ENCODE results near the gene CCDC90B. TPM values are rescaled to one million over a fixed set of nuclear protein-coding genes. Genes with fewer than 3 reads are reported as not detected.

CCDC90B gene
- total and polyA plus RNA-seq, 7 experiments from 2014 or later: 19.1 to 60.2 (median 38.1) TPM

GRCh38 chr11:83292709-83293456 lies 6.7 kb upstream of the CCDC90B start:
- H3K36me3 ChIP-seq (ENCODE audit: control insufficient read depth in 2 of 3, insufficient read depth in 3 of 3, low read length in 3 of 3): no peaks in the 10 kb centered on the region
- peak overlapping the region in 8 of 10 donors; percentile 24 to 80 (median 63) for H3K4me3 Mint-ChIP-seq
- H3K4me1 Mint-ChIP-seq: peaks cover 2 to 6% (median 4%) of the 10 kb centered on the region in 7 donors
- peak; percentile 85 for ATAC-seq
- H3K27me3 Mint-ChIP-seq: peaks cover 0 to 29% (median 4%) of the 10 kb centered on the region in 5 donors
- H3K9me3 ChIP-seq (ENCODE audit: control insufficient read depth in 2 of 3, low read length in 3 of 3): no peaks in the 10 kb centered on the region
- intact Hi-C loops (cut with micrococcal nuclease): loop anchor here (1.0 to 2.0 kb wide), 3 partner anchors 431 to 528 kb away; no protein-coding TSS in a partner anchor
- peaks cover 0 to 2% (median 0%) of the 10 kb centered on the region in 11 donors for H3K9me3 Mint-ChIP-seq
- ChIA-PET CTCF (interaction anchor here (0.5 to 3.0 kb wide), 4 partner anchors 12 to 388 kb away, joined by 3 to 9 read pairs (median 3); no protein-coding TSS in a partner anchor), POLR2A (no interaction called here)
- no peaks in the 10 kb centered on the region for H3K27me3 ChIP-seq (ENCODE audit: control insufficient read depth in 2 of 2, insufficient read depth in 2 of 2, low read length in 2 of 2)
- H3K27ac Mint-ChIP-seq: no peak overlapping the region
- H3K27ac ChIP-seq (ENCODE audit: low read depth, low read length): no peak overlapping the region
- no peak overlapping the region for H3K4me3 ChIP-seq (ENCODE audit: low read length)
- no peaks in the 10 kb centered on the region for H3K4me1 ChIP-seq (ENCODE audit: control insufficient read depth in 2 of 2, insufficient read depth in 2 of 2, low read length in 2 of 2)
- no peaks in the 10 kb centered on the region for H3K36me3 Mint-ChIP-seq
- DNase-seq: peak in 6 of 9 donors; percentile 23 to 41 (median 31)

GRCh38 chr11:83287631-83288030 lies 1.5 kb upstream of the CCDC90B start:
- peaks cover 14 to 18% of the 10 kb centered on the region in 2 donors for H3K4me1 ChIP-seq (ENCODE audit: control insufficient read depth in 2 of 2, insufficient read depth in 2 of 2, low read length in 2 of 2)
- Mint-ChIP-seq H3K9me3 (peaks cover 0 to 4% (median 0%) of the 10 kb centered on the region in 11 donors), H3K4me1 (peaks cover 11 to 36% (median 30%) of the 10 kb centered on the region in 7 donors), H3K4me3 (peak overlapping the region in 1 of 10 donors; percentile 53), H3K27ac (peak overlapping the region in 4 of 9 donors; percentile 41 to 99 (median 88)), H3K27me3 (peaks cover 0 to 14% (median 0%) of the 10 kb centered on the region in 5 donors), H3K36me3 (peaks cover 0 to 10% (median 0%) of the 10 kb centered on the region in 5 donors)
- intact Hi-C loops (cut with micrococcal nuclease): loop anchor here (2.0 to 10.0 kb wide), 2 partner anchors 555 to 1413 kb away; partner anchors contain the start of gene FAM181B (in 1 of the 2)
- peaks cover 0 to 7% (median 0%) of the 10 kb centered on the region in 3 experiments for H3K36me3 ChIP-seq (ENCODE audit: control insufficient read depth in 2 of 3, insufficient read depth in 3 of 3, low read length in 3 of 3)
- CTCF ChIA-PET: no interaction called here
- no peak overlapping the region for H3K4me3 ChIP-seq (ENCODE audit: low read length)
- POLR2A ChIA-PET: interaction anchor here (0.6 kb wide), 1 partner anchor 10 kb away, joined by 6 read pairs; no protein-coding TSS in a partner anchor
- DNase-seq (no peak), ATAC-seq (no peak)
- no peaks in the 10 kb centered on the region for H3K27me3 ChIP-seq (ENCODE audit: control insufficient read depth in 2 of 2, insufficient read depth in 2 of 2, low read length in 2 of 2)
- no peaks in the 10 kb centered on the region for H3K9me3 ChIP-seq (ENCODE audit: control insufficient read depth in 2 of 3, low read length in 3 of 3)
- no peak overlapping the region for H3K27ac ChIP-seq (ENCODE audit: low read depth, low read length)

- H3K4me1 ChIP-seq (ENCODE audit: control insufficient read depth in 2 of 2, insufficient read depth in 2 of 2, low read length in 2 of 2): peaks cover 14 to 23% of the 10 kb centered on the region in 2 donors
- Mint-ChIP-seq H3K27me3 (peaks cover 0 to 11% (median 0%) of the 10 kb centered on the region in 5 donors), H3K4me3 (peak overlapping the region; percentile 92 to 100 (median 98)), H3K36me3 (peaks cover 0 to 12% (median 4%) of the 10 kb centered on the region in 5 donors), H3K9me3 (peaks cover 0 to 4% (median 0%) of the 10 kb centered on the region in 11 donors), H3K4me1 (peaks cover 21 to 57% (median 43%) of the 10 kb centered on the region in 7 donors), H3K27ac (peak overlapping the region; percentile 98 to 100 (median 99))
- H3K27ac ChIP-seq (ENCODE audit: low read depth, low read length): peak overlapping the region; percentile 95
- H3K9me3 ChIP-seq (ENCODE audit: control insufficient read depth in 2 of 3, low read length in 3 of 3): no peaks in the 10 kb centered on the region
- ATAC-seq (peak; percentile 38), DNase-seq (no peak)
- no peaks in the 10 kb centered on the region for H3K27me3 ChIP-seq (ENCODE audit: control insufficient read depth in 2 of 2, insufficient read depth in 2 of 2, low read length in 2 of 2)
- H3K36me3 ChIP-seq (ENCODE audit: control insufficient read depth in 2 of 3, insufficient read depth in 3 of 3, low read length in 3 of 3): peaks cover 0 to 7% (median 0%) of the 10 kb centered on the region in 3 experiments
- ChIA-PET CTCF (no interaction called here), POLR2A (interaction anchor here (0.7 to 2.2 kb wide), 15 partner anchors 9 to 553 kb away, joined by 3 to 32 read pairs (median 4); partner anchors contain the start of genes DDIAS, FAM181B, PCF11 and PRCP)
- peak overlapping the region; percentile 93 for H3K4me3 ChIP-seq (ENCODE audit: low read length)
- intact Hi-C loops (cut with micrococcal nuclease): loop anchor here in 1 of 2 donors (10.0 kb wide), 1 partner anchor 1410 kb away; no protein-coding TSS in a partner anchor
Measured at GRCh38 chr11:83285151-83285770, 906 bp downstream of the CCDC90B start.

GRCh38 chr11:83284501-83285150 lies 1.5 kb downstream of the CCDC90B start:
- peaks cover 0 to 12% (median 8%) of the 10 kb centered on the region in 5 donors for H3K36me3 Mint-ChIP-seq
- Histone ChIP-seq H3K4me1 (ENCODE audit: control insufficient read depth in 2 of 2, insufficient read depth in 2 of 2, low read length in 2 of 2) (peaks cover 14 to 23% of the 10 kb centered on the region in 2 donors), H3K27me3 (ENCODE audit: control insufficient read depth in 2 of 2, insufficient read depth in 2 of 2, low read length in 2 of 2) (no peaks in the 10 kb centered on the region), H3K27ac (ENCODE audit: low read depth, low read length) (peak overlapping the region; percentile 95), H3K9me3 (ENCODE audit: control insufficient read depth in 2 of 3, low read length in 3 of 3) (no peaks in the 10 kb centered on the region), H3K36me3 (ENCODE audit: control insufficient read depth in 2 of 3, insufficient read depth in 3 of 3, low read length in 3 of 3) (peaks cover 0 to 12% (median 0%) of the 10 kb centered on the region in 3 experiments), H3K4me3 (ENCODE audit: low read length) (peak overlapping the region; percentile 93)
- peak overlapping the region; percentile 92 to 100 (median 98) for H3K4me3 Mint-ChIP-seq
- no peak for ATAC-seq
- ChIA-PET POLR2A (interaction anchor here (0.7 to 2.2 kb wide), 3 partner anchors 11 to 383 kb away, joined by 3 to 13 read pairs (median 3); partner anchors contain the start of gene DDIAS), CTCF (interaction anchor here (0.5 to 0.6 kb wide), 2 partner anchors 9 to 435 kb away, joined by 3 read pairs; no protein-coding TSS in a partner anchor)
- H3K27me3 Mint-ChIP-seq: peaks cover 0 to 11% (median 0%) of the 10 kb centered on the region in 5 donors
- peaks cover 0 to 4% (median 0%) of the 10 kb centered on the region in 11 donors for H3K9me3 Mint-ChIP-seq
- intact Hi-C loops (cut with micrococcal nuclease): loop anchor here in 1 of 2 donors (10.0 kb wide), 1 partner anchor 1410 kb away; no protein-coding TSS in a partner anchor
- no peak for DNase-seq
- H3K27ac Mint-ChIP-seq: peak overlapping the region; percentile 98 to 100 (median 99)
- H3K4me1 Mint-ChIP-seq: peaks cover 21 to 61% (median 49%) of the 10 kb centered on the region in 7 donors

DNA sequence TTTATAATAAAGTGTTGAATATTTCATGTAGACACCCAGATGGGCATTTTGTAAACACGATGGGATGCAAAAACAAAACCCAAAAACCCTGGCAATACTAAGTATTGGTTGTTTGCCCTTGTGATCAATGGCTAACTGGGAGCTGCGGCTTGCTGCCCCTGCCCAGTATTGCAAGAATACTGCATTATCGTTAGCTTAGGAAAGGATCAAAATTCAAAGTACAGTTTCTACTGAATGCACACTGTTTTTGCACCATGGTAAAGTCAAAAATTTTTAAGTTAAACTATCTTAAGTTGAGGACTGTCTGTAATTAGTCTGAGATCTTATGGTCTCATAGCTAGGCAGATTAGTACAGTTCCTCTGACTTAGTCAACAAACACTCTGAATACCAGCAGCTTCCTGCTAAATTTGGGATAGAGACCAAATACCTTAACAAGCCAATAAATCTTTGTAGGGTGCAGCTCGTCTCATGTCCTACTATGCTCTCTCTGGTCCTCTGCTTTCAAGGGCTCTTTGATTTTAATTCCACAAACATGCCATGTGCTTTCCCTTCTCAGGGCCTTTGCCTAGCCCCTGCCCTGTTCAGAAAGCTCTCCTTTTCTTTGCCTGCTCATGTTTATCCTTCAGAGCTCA lies 4.0 kb downstream of the CCDC90B start:
- Mint-ChIP-seq H3K27me3 (no peaks in the 10 kb centered on the region), H3K9me3 (peaks cover 0 to 2% (median 0%) of the 10 kb centered on the region in 11 donors), H3K4me3 (peak overlapping the region in 6 of 10 donors; percentile 11 to 100 (median 41)), H3K36me3 (peaks cover 0 to 19% (median 16%) of the 10 kb centered on the region in 5 donors), H3K27ac (peak overlapping the region in 1 of 9 donors; percentile 10), H3K4me1 (peaks cover 21 to 61% (median 54%) of the 10 kb centered on the region in 7 donors)
- H3K4me3 ChIP-seq (ENCODE audit: low read length): no peak overlapping the region
- DNase-seq (no peak), ATAC-seq (no peak)
- peaks cover 0 to 23% (median 0%) of the 10 kb centered on the region in 3 experiments for H3K36me3 ChIP-seq (ENCODE audit: control insufficient read depth in 2 of 3, insufficient read depth in 3 of 3, low read length in 3 of 3)
- ChIA-PET POLR2A (interaction anchor here (1.1 to 1.2 kb wide), 3 partner anchors 8 to 126 kb away, joined by 3 read pairs; no protein-coding TSS in a partner anchor), CTCF (interaction anchor here (0.6 to 2.5 kb wide), 3 partner anchors 10 to 32 kb away, joined by 3 to 9 read pairs (median 3); no protein-coding TSS in a partner anchor)
- intact Hi-C loops (cut with micrococcal nuclease): loop anchor here in 1 of 2 donors (10.0 kb wide), 1 partner anchor 1407 kb away; no protein-coding TSS in a partner anchor
- no peaks in the 10 kb centered on the region for H3K9me3 ChIP-seq (ENCODE audit: control insufficient read depth in 2 of 3, low read length in 3 of 3)
- no peak overlapping the region for H3K27ac ChIP-seq (ENCODE audit: low read depth, low read length)
- H3K4me1 ChIP-seq (ENCODE audit: control insufficient read depth in 2 of 2, insufficient read depth in 2 of 2, low read length in 2 of 2): peaks cover 14 to 23% of the 10 kb centered on the region in 2 donors
- H3K27me3 ChIP-seq (ENCODE audit: control insufficient read depth in 2 of 2, insufficient read depth in 2 of 2, low read length in 2 of 2): no peaks in the 10 kb centered on the region

Data from naive thymus-derived CD4-positive, alpha-beta T cell (primary cell).